ENCODE data around the gene EXOC3L1.

Gene EXOC3L1

GRCh38 chr16:67190041-67190440 is at the start of gene EXOC3L1:
TSS of gene EXOC3L1 (minus strand) at chr16:67190136. CDS start at chr16:67189676, 460 bp downstream.
- Histone ChIP-seq H3K27me3 (ENCODE audit: control insufficient read depth in 2 of 2, insufficient read depth in 2 of 2, low read length in 2 of 2) (peaks cover 0 to 2% of the 10 kb centered on the region in 2 donors), H3K4me3 (ENCODE audit: low read length in 2 of 2) (no peak within 1 kb of the TSS), H3K36me3 (ENCODE audit: control insufficient read depth in 2 of 2, insufficient read depth in 2 of 2, low read length in 2 of 2) (peaks cover 9 to 17% of the 10 kb centered on the region in 2 donors), H3K9me3 (ENCODE audit: control insufficient read depth in 2 of 2, low read length in 2 of 2) (no peaks in the 10 kb centered on the region), H3K4me1 (ENCODE audit: control insufficient read depth in 2 of 2, insufficient read depth in 2 of 2, low read length in 2 of 2) (peaks cover 34 to 35% of the 10 kb centered on the region in 2 donors), H3K9ac (ENCODE audit: low read depth in 1 of 2, low read length in 2 of 2) (no peak within 1 kb of the TSS), H3K27ac (ENCODE audit: low read depth in 2 of 2, low read length in 2 of 2) (no peak within 1 kb of the TSS)

- Histone ChIP-seq H3K9me3 (ENCODE audit: control insufficient read depth in 2 of 2, low read length in 2 of 2) (no peaks in the 10 kb centered on the region), H3K27me3 (ENCODE audit: control insufficient read depth in 2 of 2, insufficient read depth in 2 of 2, low read length in 2 of 2) (no peaks in the 10 kb centered on the region), H3K36me3 (ENCODE audit: control insufficient read depth in 2 of 2, insufficient read depth in 2 of 2, low read length in 2 of 2) (peaks cover 32 to 49% of the 10 kb centered on the region in 2 donors), H3K4me1 (ENCODE audit: control insufficient read depth in 2 of 2, insufficient read depth in 2 of 2, low read length in 2 of 2) (peaks cover 26 to 29% of the 10 kb centered on the region in 2 donors), H3K4me3 (ENCODE audit: low read length in 2 of 2) (no peak overlapping the region), H3K27ac (ENCODE audit: low read depth in 2 of 2, low read length in 2 of 2) (no peak overlapping the region), H3K9ac (ENCODE audit: low read depth in 1 of 2, low read length in 2 of 2) (no peak overlapping the region)
These were observed 49.0 kb upstream of the EXOC3L1 start for GRCh38 chr16:67238806-67239470.

GRCh38 chr16:67238278-67238575 is 48.3 kb upstream of the EXOC3L1 start:
- H3K4me1 ChIP-seq (ENCODE audit: control insufficient read depth in 2 of 2, insufficient read depth in 2 of 2, low read length in 2 of 2), result peaks cover 21 to 23% of the 10 kb centered on the region in 2 donors
- H3K9ac ChIP-seq (ENCODE audit: low read depth in 1 of 2, low read length in 2 of 2), result no peak overlapping the region
- H3K27me3 ChIP-seq (ENCODE audit: control insufficient read depth in 2 of 2, insufficient read depth in 2 of 2, low read length in 2 of 2), result no peaks in the 10 kb centered on the region
- no peak overlapping the region for H3K4me3 ChIP-seq (ENCODE audit: low read length in 2 of 2)
- peaks cover 36 to 55% of the 10 kb centered on the region in 2 donors for H3K36me3 ChIP-seq (ENCODE audit: control insufficient read depth in 2 of 2, insufficient read depth in 2 of 2, low read length in 2 of 2)
- no peaks in the 10 kb centered on the region for H3K9me3 ChIP-seq (ENCODE audit: control insufficient read depth in 2 of 2, low read length in 2 of 2)
- no peak overlapping the region for H3K27ac ChIP-seq (ENCODE audit: low read depth in 2 of 2, low read length in 2 of 2)

- Histone ChIP-seq H3K27ac (ENCODE audit: low read depth in 2 of 2, low read length in 2 of 2) (no peak overlapping the region), H3K4me1 (ENCODE audit: control insufficient read depth in 2 of 2, insufficient read depth in 2 of 2, low read length in 2 of 2) (peaks cover 20 to 23% of the 10 kb centered on the region in 2 donors), H3K27me3 (ENCODE audit: control insufficient read depth in 2 of 2, insufficient read depth in 2 of 2, low read length in 2 of 2) (no peaks in the 10 kb centered on the region), H3K36me3 (ENCODE audit: control insufficient read depth in 2 of 2, insufficient read depth in 2 of 2, low read length in 2 of 2) (peaks cover 37 to 55% of the 10 kb centered on the region in 2 donors), H3K9ac (ENCODE audit: low read depth in 1 of 2, low read length in 2 of 2) (no peak overlapping the region), H3K9me3 (ENCODE audit: control insufficient read depth in 2 of 2, low read length in 2 of 2) (no peaks in the 10 kb centered on the region), H3K4me3 (ENCODE audit: low read length in 2 of 2) (no peak overlapping the region)
These were observed 47.7 kb upstream of the EXOC3L1 start for GRCh38 chr16:67237396-67238277.

- Histone ChIP-seq H3K27ac (ENCODE audit: low read depth in 2 of 2, low read length in 2 of 2) (no peak overlapping the region), H3K9me3 (ENCODE audit: control insufficient read depth in 2 of 2, low read length in 2 of 2) (no peaks in the 10 kb centered on the region), H3K36me3 (ENCODE audit: control insufficient read depth in 2 of 2, insufficient read depth in 2 of 2, low read length in 2 of 2) (peaks cover 39 to 59% of the 10 kb centered on the region in 2 donors), H3K4me3 (ENCODE audit: low read length in 2 of 2) (no peak overlapping the region), H3K4me1 (ENCODE audit: control insufficient read depth in 2 of 2, insufficient read depth in 2 of 2, low read length in 2 of 2) (peaks cover 12 to 14% of the 10 kb centered on the region in 2 donors), H3K9ac (ENCODE audit: low read depth in 1 of 2, low read length in 2 of 2) (no peak overlapping the region), H3K27me3 (ENCODE audit: control insufficient read depth in 2 of 2, insufficient read depth in 2 of 2, low read length in 2 of 2) (no peaks in the 10 kb centered on the region)
These were observed 46.8 kb upstream of the EXOC3L1 start for GRCh38 chr16:67236563-67237395.

GRCh38 chr16:67235816-67236562 is 46.1 kb upstream of the EXOC3L1 start:
- Histone ChIP-seq H3K36me3 (ENCODE audit: control insufficient read depth in 2 of 2, insufficient read depth in 2 of 2, low read length in 2 of 2) (peaks cover 47 to 67% of the 10 kb centered on the region in 2 donors), H3K9ac (ENCODE audit: low read depth in 1 of 2, low read length in 2 of 2) (no peak overlapping the region), H3K27me3 (ENCODE audit: control insufficient read depth in 2 of 2, insufficient read depth in 2 of 2, low read length in 2 of 2) (no peaks in the 10 kb centered on the region), H3K27ac (ENCODE audit: low read depth in 2 of 2, low read length in 2 of 2) (no peak overlapping the region), H3K4me1 (ENCODE audit: control insufficient read depth in 2 of 2, insufficient read depth in 2 of 2, low read length in 2 of 2) (peaks cover 5 to 6% of the 10 kb centered on the region in 2 donors), H3K9me3 (ENCODE audit: control insufficient read depth in 2 of 2, low read length in 2 of 2) (no peaks in the 10 kb centered on the region), H3K4me3 (ENCODE audit: low read length in 2 of 2) (no peak overlapping the region)

- peaks cover 59 to 80% of the 10 kb centered on the region in 2 donors for H3K36me3 ChIP-seq (ENCODE audit: control insufficient read depth in 2 of 2, insufficient read depth in 2 of 2, low read length in 2 of 2)
These were observed 44.3 kb upstream of the EXOC3L1 start for GRCh38 chr16:67234180-67234597.

GRCh38 chr16:67233596-67233995 is 43.7 kb upstream of the EXOC3L1 start:
- Histone ChIP-seq H3K4me3 (ENCODE audit: low read length in 2 of 2) (no peak overlapping the region), H3K9ac (ENCODE audit: low read depth in 1 of 2, low read length in 2 of 2) (no peak overlapping the region), H3K9me3 (ENCODE audit: control insufficient read depth in 2 of 2, low read length in 2 of 2) (no peaks in the 10 kb centered on the region), H3K27ac (ENCODE audit: low read depth in 2 of 2, low read length in 2 of 2) (no peak overlapping the region), H3K27me3 (ENCODE audit: control insufficient read depth in 2 of 2, insufficient read depth in 2 of 2, low read length in 2 of 2) (no peaks in the 10 kb centered on the region), H3K36me3 (ENCODE audit: control insufficient read depth in 2 of 2, insufficient read depth in 2 of 2, low read length in 2 of 2) (peaks cover 59 to 80% of the 10 kb centered on the region in 2 donors), H3K4me1 (ENCODE audit: control insufficient read depth in 2 of 2, insufficient read depth in 2 of 2, low read length in 2 of 2) (no peaks in the 10 kb centered on the region)

More at GRCh38 chr16:67234180-67234597, 44.3 kb upstream of the EXOC3L1 start:
- H3K4me3 ChIP-seq (ENCODE audit: low read length in 2 of 2), result no peak overlapping the region
- H3K27me3 ChIP-seq (ENCODE audit: control insufficient read depth in 2 of 2, insufficient read depth in 2 of 2, low read length in 2 of 2), result no peaks in the 10 kb centered on the region
- H3K9ac ChIP-seq (ENCODE audit: low read depth in 1 of 2, low read length in 2 of 2), result no peak overlapping the region
- H3K27ac ChIP-seq (ENCODE audit: low read depth in 2 of 2, low read length in 2 of 2), result no peak overlapping the region
- no peaks in the 10 kb centered on the region for H3K4me1 ChIP-seq (ENCODE audit: control insufficient read depth in 2 of 2, insufficient read depth in 2 of 2, low read length in 2 of 2)
- H3K9me3 ChIP-seq (ENCODE audit: control insufficient read depth in 2 of 2, low read length in 2 of 2), result no peaks in the 10 kb centered on the region

- no peaks in the 10 kb centered on the region for H3K9me3 ChIP-seq (ENCODE audit: control insufficient read depth in 2 of 2, low read length in 2 of 2)
- no peak overlapping the region for H3K27ac ChIP-seq (ENCODE audit: low read depth in 2 of 2, low read length in 2 of 2)
- H3K4me1 ChIP-seq (ENCODE audit: control insufficient read depth in 2 of 2, insufficient read depth in 2 of 2, low read length in 2 of 2), result peaks cover 10 to 15% of the 10 kb centered on the region in 2 donors
- H3K4me3 ChIP-seq (ENCODE audit: low read length in 2 of 2), result no peak overlapping the region
- peaks cover 47 to 65% of the 10 kb centered on the region in 2 donors for H3K36me3 ChIP-seq (ENCODE audit: control insufficient read depth in 2 of 2, insufficient read depth in 2 of 2, low read length in 2 of 2)
- no peak overlapping the region for H3K9ac ChIP-seq (ENCODE audit: low read depth in 1 of 2, low read length in 2 of 2)
- H3K27me3 ChIP-seq (ENCODE audit: control insufficient read depth in 2 of 2, insufficient read depth in 2 of 2, low read length in 2 of 2), result no peaks in the 10 kb centered on the region
These were observed 41.1 kb upstream of the EXOC3L1 start for GRCh38 chr16:67230809-67231660.

All from mucosa of rectum (tissue), 2 donors.